Left ventricle myocardium superior (tissue), 1 donor: ENCODE measurements around the gene KCNC1. TPM values are rescaled to one million over a fixed set of nuclear protein-coding genes. Genes with fewer than 3 reads are reported as not detected.

Source experiments
- ATAC-seq: fragments of 200-7000 bp; cut with Tn5 transposase; one replicate; pipeline ENCODE4 v1.9.1; 2020; ENCODE audit warnings: mild to moderate bottlenecking, moderate library complexity
- DNase-seq: peaks from one replicate; pipeline ENCODE4 v3.0.0-alpha.2; 2020
- intact Hi-C: fragments of 100-400 bp; cut with micrococcal nuclease; formaldehyde crosslinking; loops from one replicate; pipeline ENCODE4 v1.11.0; 2022
- total RNA-seq: library from RNA; stranded (reverse); fragmentation: NEBNext Ultra II Directional; extraction: Animal tissue kit (Norgen Biotek cat#: 25700); gene quantifications from one replicate; pipeline ENCODE4 v1.2.1, GENCODE V29; 2021
- donor health status: DM: no; HTN: yes; CAD: no; lungs with severe emphysema.

Gene KCNC1
- total RNA-seq, 1 donor from 2014 or later, result not detected

GRCh38 chr11:17748761-17749721 is 14.5 kb downstream of the KCNC1 start:
- intact Hi-C loops, result no loop called here
- ATAC-seq, result no peak
- DNase-seq, result no peak

- intact Hi-C loops, result no loop called here
- no peak for DNase-seq
- ATAC-seq, result peak; percentile 85
Measured at GRCh38 chr11:17750013-17750800, 15.6 kb downstream of the KCNC1 start.

- ATAC-seq (no peak), DNase-seq (no peak)
- intact Hi-C loops, result no loop called here
Measured at GRCh38 chr11:17750801-17751165, 16.2 kb downstream of the KCNC1 start.

- intact Hi-C loops, result no loop called here
- ATAC-seq, result no peak
- no peak for DNase-seq
Measured at GRCh38 chr11:17751558-17751957, 17.0 kb downstream of the KCNC1 start.

- ATAC-seq (no peak), DNase-seq (no peak)
- intact Hi-C loops, result no loop called here
Measured at GRCh38 chr11:17752144-17752543, 17.6 kb downstream of the KCNC1 start.

- intact Hi-C loops, result no loop called here
- ATAC-seq, result no peak
- no peak for DNase-seq
Measured at GRCh38 chr11:17753153-17753552, 18.6 kb downstream of the KCNC1 start.

GRCh38 chr11:17753641-17754040 is 19.1 kb downstream of the KCNC1 start:
- intact Hi-C loops, result no loop called here
- DNase-seq, result no peak
- no peak for ATAC-seq

GRCh38 chr11:17755891-17756290 is 21.3 kb downstream of the KCNC1 start:
- ATAC-seq, result no peak
- DNase-seq, result no peak
- intact Hi-C loops, result no loop called here

- intact Hi-C loops, result loop anchor here (10.0 kb wide), 1 partner anchor 214 kb away; no protein-coding TSS in a partner anchor
- peak; percentile 71 for DNase-seq
Measured at GRCh38 chr11:17760102-17761029, 25.8 kb downstream of the KCNC1 start.

GRCh38 chr11:17762309-17762974 is 27.9 kb downstream of the KCNC1 start:
- no peak for ATAC-seq
- intact Hi-C loops, result loop anchor here (10.0 kb wide), 1 partner anchor 212 kb away; no protein-coding TSS in a partner anchor
- no peak for DNase-seq

More at GRCh38 chr11:17760102-17761029, 25.8 kb downstream of the KCNC1 start:
- peak; percentile 94 for ATAC-seq

GRCh38 chr11:17763244-17763643 is 28.7 kb downstream of the KCNC1 start:
- intact Hi-C loops, result loop anchor here (10.0 kb wide), 1 partner anchor 212 kb away; no protein-coding TSS in a partner anchor
- ATAC-seq, result no peak
- DNase-seq, result no peak

GRCh38 chr11:17763703-17764102 is 29.1 kb downstream of the KCNC1 start:
- DNase-seq (no peak), ATAC-seq (no peak)
- intact Hi-C loops, result loop anchor here (10.0 kb wide), 1 partner anchor 211 kb away; no protein-coding TSS in a partner anchor

GRCh38 chr11:17764446-17765218 is 30.1 kb downstream of the KCNC1 start:
- DNase-seq (no peak), ATAC-seq (no peak)
- intact Hi-C loops, result loop anchor here (10.0 kb wide), 1 partner anchor 210 kb away; no protein-coding TSS in a partner anchor

GRCh38 chr11:17765356-17766072 is 30.9 kb downstream of the KCNC1 start:
- intact Hi-C loops, result loop anchor here (10.0 kb wide), 1 partner anchor 209 kb away; no protein-coding TSS in a partner anchor
- ATAC-seq, result no peak
- no peak for DNase-seq

- DNase-seq (no peak), ATAC-seq (no peak)
- intact Hi-C loops, result loop anchor here (10.0 kb wide), 1 partner anchor 209 kb away; no protein-coding TSS in a partner anchor
Measured at GRCh38 chr11:17766073-17766359, 31.4 kb downstream of the KCNC1 start.

- intact Hi-C loops, result loop anchor here (10.0 kb wide), 1 partner anchor 208 kb away; no protein-coding TSS in a partner anchor
- DNase-seq (no peak), ATAC-seq (no peak)
Measured at GRCh38 chr11:17766590-17766989, 32.0 kb downstream of the KCNC1 start.
